Neural cell (in vitro differentiated cells): Measurements from ENCODE around the gene PRR36. TPM values are rescaled to one million over a fixed set of nuclear protein-coding genes. Genes with fewer than 3 reads are reported as not detected.

Experiments
- H2AFZ ChIP-seq: fragments of 200-600, 300-800 bp; sonication (generic), shearing (Covaris generic); 2 replicates; pipeline ENCODE4 v1.6.0; 2014; ENCODE audit warnings: low read depth, mild to moderate bottlenecking, antibody characterized with exemption, low read length, moderate library complexity
- H3F3A ChIP-seq: fragments of 200-600 bp; shearing (Covaris generic); 2 replicates; pipeline ENCODE4 v1.6.1; 2016; ENCODE audit warnings: mild to moderate bottlenecking, moderate library complexity, mixed read lengths, antibody characterized with exemption, low read length; ENCODE audit not compliant: insufficient read depth, poor library complexity, severe bottlenecking
- H3K27ac ChIP-seq: fragments of 200-600, 300-800 bp; sonication (generic), shearing (Covaris generic); 2 replicates; pipeline ENCODE4 v1.5.1; 2014; ENCODE audit warnings: mild to moderate bottlenecking, low read length, moderate library complexity
- H3K27me3 ChIP-seq: fragments of 300-800, 200-600 bp; sonication (generic), shearing (Covaris generic); 2 replicates; pipeline ENCODE4 v1.6.0; 2014; ENCODE audit warnings: mild to moderate bottlenecking, low read depth, low read length, moderate library complexity; ENCODE audit not compliant: insufficient read depth
- H3K36me3 ChIP-seq: fragments of 300-800, 200-600 bp; sonication (generic), shearing (Covaris generic); 2 replicates; pipeline ENCODE4 v1.5.1; 2014; ENCODE audit warnings: mild to moderate bottlenecking, antibody characterized with exemption, low read length, moderate library complexity; ENCODE audit not compliant: insufficient read depth
- H3K4me2 ChIP-seq: fragments of 300-800, 200-600 bp; sonication (generic), shearing (Covaris generic); 2 replicates; pipeline ENCODE4 v1.6.0; 2014; ENCODE audit warnings: mild to moderate bottlenecking, low read length
- H3K4me3 ChIP-seq: fragments of 300-800, 200-600 bp; sonication (generic), shearing (Covaris generic); 2 replicates; pipeline ENCODE4 v1.5.1; 2014; ENCODE audit warnings: mild to moderate bottlenecking, low read length, moderate library complexity
- H3K79me2 ChIP-seq: fragments of 200-600 bp; shearing (Covaris generic); replicated peaks from 2 replicates; pipeline ENCODE4 v1.6.0; 2014; ENCODE audit warnings: mild to moderate bottlenecking, low read length, moderate library complexity; ENCODE audit not compliant: insufficient read depth
- H3K9ac ChIP-seq: fragments of 300-800, 200-600 bp; sonication (generic), shearing (Covaris generic); 2 replicates; pipeline ENCODE4 v1.6.1; 2016; ENCODE audit warnings: mild to moderate bottlenecking, low read length, mixed read lengths
- H3K9me2 ChIP-seq: fragments of 200-600 bp; shearing (Covaris generic); 2 replicates; pipeline ENCODE4 v1.6.1; 2016; ENCODE audit warnings: mild to moderate bottlenecking, low read length, mixed read lengths; ENCODE audit not compliant: insufficient read depth
- H3K9me3 ChIP-seq: fragments of 200-600, 300-800 bp; sonication (generic), shearing (Covaris generic); 2 replicates; pipeline ENCODE4 v1.6.1; 2016; ENCODE audit warnings: mild to moderate bottlenecking, mixed run types, low read length, moderate library complexity, mixed read lengths
- H4K20me1 ChIP-seq: fragments of 200-600 bp; shearing (Covaris generic); 2 replicates; pipeline ENCODE4 v1.6.1; 2016; ENCODE audit warnings: mild to moderate bottlenecking, mixed run types; ENCODE audit not compliant: insufficient read depth
- EP300 ChIP-seq: fragments of 450-650 bp; conservative IDR thresholded peaks from 2 replicates; pipeline ENCODE4 v1.6.1; 2014; ENCODE audit warnings: antibody characterized with exemption, mild to moderate bottlenecking, moderate library complexity; ENCODE audit not compliant: poor library complexity, severe bottlenecking
- EZH2 ChIP-seq: fragments of 200-600, 300-800 bp; shearing (Covaris generic), sonication (generic); IDR thresholded peaks from 2 replicates; pipeline ENCODE4 v1.6.1; 2014; ENCODE audit warnings: antibody characterized with exemption, low read length, borderline replicate concordance, mild to moderate bottlenecking; ENCODE audit not compliant: insufficient read depth, poor library complexity, severe bottlenecking
- MXI1 ChIP-seq: fragments of 450-650 bp; conservative IDR thresholded peaks from 2 replicates; pipeline ENCODE4 v1.6.1; 2014; ENCODE audit warnings: antibody characterized with exemption, mild to moderate bottlenecking; ENCODE audit not compliant: poor library complexity, severe bottlenecking
- POLR2AphosphoS5 ChIP-seq: IDR thresholded peaks from 2 replicates; pipeline ENCODE4 v1.6.1; 2012
- RAD21 ChIP-seq: fragments of 450-650 bp; conservative IDR thresholded peaks from 2 replicates; pipeline ENCODE4 v1.6.1; 2014; ENCODE audit warnings: antibody characterized with exemption, mild to moderate bottlenecking, moderate library complexity
- SMC3 ChIP-seq: fragments of 450-650 bp; conservative IDR thresholded peaks from 2 replicates; pipeline ENCODE4 v1.6.1; 2014; ENCODE audit warnings: antibody characterized with exemption, mild to moderate bottlenecking, moderate library complexity; ENCODE audit not compliant: poor library complexity
- TAF1 ChIP-seq: IDR thresholded peaks from 2 replicates; pipeline ENCODE4 v1.6.1; 2012; ENCODE audit warnings: low read depth
- polyA plus RNA-seq: library from polyadenylated mRNA; depleted of rRNA; stranded (reverse); fragments of >200 nt; gene quantifications from 2 replicates; pipeline ENCODE4 v1.2.3, GENCODE V29; 2014
- TF ChIP-seq, protein P1 (sequence below): fragments of 450-650 bp; IDR thresholded peaks from 2 replicates; pipeline ENCODE4 v1.5.1; 2014; ENCODE audit warnings: antibody characterized with exemption, mild to moderate bottlenecking, moderate library complexity; ENCODE audit not compliant: poor library complexity, severe bottlenecking
- TF ChIP-seq, protein P2 (sequence below): IDR thresholded peaks from 2 replicates; pipeline ENCODE4 v1.6.1; 2012; ENCODE audit warnings: borderline replicate concordance

The PRR36 gene
- polyA plus RNA-seq, 1 donor from 2014 or later: 2.5 TPM

DNA sequence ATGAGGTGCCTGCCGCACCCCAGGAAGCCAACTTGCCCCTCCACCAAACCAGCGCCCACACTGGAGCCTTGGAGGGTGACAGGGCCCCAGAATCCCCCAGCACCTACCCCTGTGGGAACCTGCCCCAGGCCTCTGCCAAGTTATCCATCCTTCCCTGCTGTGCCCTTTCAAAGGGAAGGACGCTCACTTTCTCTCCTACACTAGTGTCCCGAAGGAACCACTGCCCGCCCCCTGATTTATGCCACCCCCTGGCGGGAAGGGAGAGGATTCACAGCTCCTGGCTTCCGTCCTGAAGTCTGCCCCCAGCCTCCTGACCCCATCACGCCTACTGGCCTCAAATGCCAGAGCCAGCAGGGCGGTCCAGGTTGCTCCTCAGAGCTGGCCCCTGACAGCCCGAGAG, 42.7 kb downstream of the PRR36 start:
- TF ChIP-seq, protein P1, sequence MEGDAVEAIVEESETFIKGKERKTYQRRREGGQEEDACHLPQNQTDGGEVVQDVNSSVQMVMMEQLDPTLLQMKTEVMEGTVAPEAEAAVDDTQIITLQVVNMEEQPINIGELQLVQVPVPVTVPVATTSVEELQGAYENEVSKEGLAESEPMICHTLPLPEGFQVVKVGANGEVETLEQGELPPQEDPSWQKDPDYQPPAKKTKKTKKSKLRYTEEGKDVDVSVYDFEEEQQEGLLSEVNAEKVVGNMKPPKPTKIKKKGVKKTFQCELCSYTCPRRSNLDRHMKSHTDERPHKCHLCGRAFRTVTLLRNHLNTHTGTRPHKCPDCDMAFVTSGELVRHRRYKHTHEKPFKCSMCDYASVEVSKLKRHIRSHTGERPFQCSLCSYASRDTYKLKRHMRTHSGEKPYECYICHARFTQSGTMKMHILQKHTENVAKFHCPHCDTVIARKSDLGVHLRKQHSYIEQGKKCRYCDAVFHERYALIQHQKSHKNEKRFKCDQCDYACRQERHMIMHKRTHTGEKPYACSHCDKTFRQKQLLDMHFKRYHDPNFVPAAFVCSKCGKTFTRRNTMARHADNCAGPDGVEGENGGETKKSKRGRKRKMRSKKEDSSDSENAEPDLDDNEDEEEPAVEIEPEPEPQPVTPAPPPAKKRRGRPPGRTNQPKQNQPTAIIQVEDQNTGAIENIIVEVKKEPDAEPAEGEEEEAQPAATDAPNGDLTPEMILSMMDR: peak; percentile 27
- TF ChIP-seq POLR2AphosphoS5 (no peak), RAD21 (no peak), TAF1 (no peak)
- Histone ChIP-seq H3K27me3 (no peaks in the 10 kb centered on the region), H3K27ac (no peak overlapping the region), H3K9ac (peak overlapping the region; percentile 85), H3K9me2 (no peaks in the 10 kb centered on the region), H3K4me2 (peak overlapping the region; percentile 55), H3F3A (no peaks in the 10 kb centered on the region), H2AFZ (no peak overlapping the region), H3K79me2 (peaks cover 16% of the 10 kb centered on the region), H3K36me3 (no peaks in the 10 kb centered on the region), H3K4me3 (peak overlapping the region; percentile 74), H4K20me1 (no peaks in the 10 kb centered on the region), H3K9me3 (no peaks in the 10 kb centered on the region)

DNA sequence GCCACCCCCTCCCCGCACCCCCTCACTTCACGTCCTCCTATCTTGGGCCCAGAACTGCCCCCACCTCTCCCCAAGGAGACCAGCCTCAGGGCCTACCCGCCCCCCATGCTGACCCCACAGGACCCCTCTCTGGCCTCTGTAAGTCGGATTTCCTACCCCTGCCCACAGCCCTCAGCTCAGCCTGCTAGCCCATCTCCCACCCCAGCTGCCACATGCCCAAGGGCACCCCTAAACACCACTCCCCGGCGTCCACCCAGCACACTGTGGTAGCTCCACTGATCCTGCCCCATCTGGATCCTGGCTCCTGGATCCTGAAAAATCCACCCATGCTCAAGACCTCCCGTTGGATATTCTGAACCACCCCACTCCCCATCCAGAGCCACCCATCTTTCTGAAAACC, 43.4 kb downstream of the PRR36 start:
- Histone ChIP-seq H3K4me2 (peak overlapping the region; percentile 55), H3K9me3 (no peaks in the 10 kb centered on the region), H3K4me3 (peak overlapping the region; percentile 74), H3K27ac (no peak overlapping the region), H3K9me2 (no peaks in the 10 kb centered on the region), H3F3A (no peaks in the 10 kb centered on the region), H2AFZ (no peak overlapping the region), H3K9ac (peak overlapping the region; percentile 85), H3K27me3 (no peaks in the 10 kb centered on the region), H4K20me1 (no peaks in the 10 kb centered on the region), H3K36me3 (no peaks in the 10 kb centered on the region), H3K79me2 (peaks cover 16% of the 10 kb centered on the region)
- TF ChIP-seq, protein P2, sequence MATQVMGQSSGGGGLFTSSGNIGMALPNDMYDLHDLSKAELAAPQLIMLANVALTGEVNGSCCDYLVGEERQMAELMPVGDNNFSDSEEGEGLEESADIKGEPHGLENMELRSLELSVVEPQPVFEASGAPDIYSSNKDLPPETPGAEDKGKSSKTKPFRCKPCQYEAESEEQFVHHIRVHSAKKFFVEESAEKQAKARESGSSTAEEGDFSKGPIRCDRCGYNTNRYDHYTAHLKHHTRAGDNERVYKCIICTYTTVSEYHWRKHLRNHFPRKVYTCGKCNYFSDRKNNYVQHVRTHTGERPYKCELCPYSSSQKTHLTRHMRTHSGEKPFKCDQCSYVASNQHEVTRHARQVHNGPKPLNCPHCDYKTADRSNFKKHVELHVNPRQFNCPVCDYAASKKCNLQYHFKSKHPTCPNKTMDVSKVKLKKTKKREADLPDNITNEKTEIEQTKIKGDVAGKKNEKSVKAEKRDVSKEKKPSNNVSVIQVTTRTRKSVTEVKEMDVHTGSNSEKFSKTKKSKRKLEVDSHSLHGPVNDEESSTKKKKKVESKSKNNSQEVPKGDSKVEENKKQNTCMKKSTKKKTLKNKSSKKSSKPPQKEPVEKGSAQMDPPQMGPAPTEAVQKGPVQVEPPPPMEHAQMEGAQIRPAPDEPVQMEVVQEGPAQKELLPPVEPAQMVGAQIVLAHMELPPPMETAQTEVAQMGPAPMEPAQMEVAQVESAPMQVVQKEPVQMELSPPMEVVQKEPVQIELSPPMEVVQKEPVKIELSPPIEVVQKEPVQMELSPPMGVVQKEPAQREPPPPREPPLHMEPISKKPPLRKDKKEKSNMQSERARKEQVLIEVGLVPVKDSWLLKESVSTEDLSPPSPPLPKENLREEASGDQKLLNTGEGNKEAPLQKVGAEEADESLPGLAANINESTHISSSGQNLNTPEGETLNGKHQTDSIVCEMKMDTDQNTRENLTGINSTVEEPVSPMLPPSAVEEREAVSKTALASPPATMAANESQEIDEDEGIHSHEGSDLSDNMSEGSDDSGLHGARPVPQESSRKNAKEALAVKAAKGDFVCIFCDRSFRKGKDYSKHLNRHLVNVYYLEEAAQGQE: no peak
- TF ChIP-seq EZH2: no peak
- no peak for TF ChIP-seq TAF1
- TF ChIP-seq EP300: no peak
- no peak for TF ChIP-seq POLR2AphosphoS5
- TF ChIP-seq SMC3: no peak
- TF ChIP-seq, protein P1: no peak
- no peak for TF ChIP-seq RAD21
- no peak for TF ChIP-seq MXI1
